Mesangial cell (primary cell): ENCODE measurements around the gene NLN. TPM values are rescaled to one million over a fixed set of nuclear protein-coding genes. Genes with fewer than 3 reads are reported as not detected.

ENCODE experiments used
- total RNA-seq: library from RNA; depleted of rRNA; stranded (reverse); fragments of >200 nt; gene quantifications from 2 replicates; pipeline ENCODE4 v1.2.3, GENCODE V29; 2015

NLN gene
- total RNA-seq = 19.3 and 27.7 TPM in 2 replicates

GRCh38 chr5:65721720-65722574, at the start of gene NLN, which contains the start of gene SGTB:
Gene NLN (plus strand): TSS chr5:65722205. CDS start chr5:65722374, 169 bp downstream.
Gene SGTB (minus strand): TSS chr5:65722109. CDS start chr5:65720807, 1,302 bp downstream.

Other genes with a start within 250 kb of the NLN start
- gene ADAMTS6, start 240.3 kb upstream of the NLN start, total RNA-seq = 8.5 and 13.4 TPM in 2 replicates
- gene CENPK, start 159.0 kb upstream of the NLN start, total RNA-seq = 3.4 and 15.5 TPM in 2 replicates
- 9.8 and 10.5 TPM in 2 replicates for gene PPWD1, start 158.9 kb upstream of the NLN start, total RNA-seq
- gene TRIM23, start 97.9 kb upstream of the NLN start, total RNA-seq = 3.9 and 7.5 TPM in 2 replicates
- 1.4 and 1.5 TPM in 2 replicates for gene SHLD3, start 97.2 kb upstream of the NLN start, total RNA-seq
- gene TRAPPC13, start 97.2 kb upstream of the NLN start, total RNA-seq = 9.3 and 11.6 TPM in 2 replicates
- 5.3 and 5.9 TPM in 2 replicates for gene SGTB, start 96 bp upstream of the NLN start, total RNA-seq
- 33.9 and 34.6 TPM in 2 replicates for gene ERBIN, start 204.4 kb downstream of the NLN start, total RNA-seq